ENCODE data around the gene TGFB3.
"Not testable (repeated sequence)": the region's sequence is repeated elsewhere in the genome, so short reads cannot be mapped to it uniquely, and the experiment has no call there.

Gene TGFB3

DNA sequence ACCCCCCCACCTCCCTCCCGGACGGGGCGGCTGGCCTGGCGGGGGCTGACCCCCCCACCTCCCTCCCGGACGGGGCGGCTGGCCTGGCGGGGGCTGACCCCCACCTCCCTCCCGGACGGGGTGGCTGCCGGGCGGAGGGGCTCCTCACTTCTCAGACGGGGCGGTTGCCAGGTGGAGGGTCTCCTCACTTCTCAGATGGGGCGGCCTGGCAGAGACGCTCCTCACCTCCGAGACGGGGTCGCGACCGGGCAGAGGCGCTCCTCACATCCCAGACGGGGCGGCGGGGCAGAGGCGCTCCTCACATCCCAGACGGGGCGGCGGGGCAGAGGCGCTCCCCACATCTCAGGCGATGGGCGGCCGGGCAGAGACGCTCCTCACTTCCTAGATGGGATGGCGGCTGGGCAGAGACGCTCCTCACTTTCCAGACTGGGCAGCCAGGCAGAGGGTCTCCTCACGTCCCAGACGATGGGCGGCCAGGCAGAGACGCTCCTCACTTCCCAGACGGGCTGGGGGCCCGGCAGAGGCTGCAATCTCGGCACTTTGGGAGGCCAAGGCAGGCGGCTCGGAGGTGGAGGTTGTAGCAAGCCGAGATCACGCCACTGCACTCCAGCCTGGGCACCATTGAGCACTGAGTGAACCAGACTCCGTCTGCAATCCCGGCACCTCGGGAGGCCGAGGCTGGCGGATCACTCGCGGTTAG, 56.5 kb downstream of the TGFB3 start:
- not testable (repeated sequence) for H3K4me1 ChIP-seq (ENCODE audit: insufficient read depth, low read length); H3K27me3 ChIP-seq (ENCODE audit: insufficient read depth, low read length); H3K36me3 ChIP-seq (ENCODE audit: insufficient read depth, low read length); H3K4me3 ChIP-seq (ENCODE audit: low read length); H3K9me3 ChIP-seq (ENCODE audit: insufficient read depth, low read depth, low read length); H3K9ac ChIP-seq (ENCODE audit: low read depth, low read length); H3K27ac ChIP-seq (ENCODE audit: low read depth, low read length)
- WGBS: 97% methylated on average over 52 of the region's 54 CpGs

DNA sequence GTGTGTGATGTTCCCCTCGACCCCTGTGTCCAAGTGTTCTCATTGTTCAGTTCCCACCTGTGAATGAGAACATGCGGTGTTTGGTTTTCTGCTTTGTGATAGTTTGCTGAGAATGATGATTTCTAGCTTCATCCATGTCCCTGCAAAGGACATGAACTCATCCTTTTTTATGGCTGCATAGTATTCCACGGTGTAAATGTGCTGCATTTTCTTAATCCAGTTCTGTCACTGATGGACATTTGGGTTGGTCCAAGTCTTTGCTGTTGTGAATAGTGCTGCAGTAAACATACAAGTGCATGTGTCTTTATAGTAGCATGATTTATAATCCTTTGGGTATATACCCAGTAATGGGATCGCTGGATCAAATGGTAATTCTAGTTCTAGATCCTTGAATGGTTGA, 61.4 kb downstream of the TGFB3 start:
- H3K9ac ChIP-seq (ENCODE audit: low read depth, low read length); H3K9me3 ChIP-seq (ENCODE audit: insufficient read depth, low read depth, low read length); H3K27ac ChIP-seq (ENCODE audit: low read depth, low read length); H3K27me3 ChIP-seq (ENCODE audit: insufficient read depth, low read length); H3K36me3 ChIP-seq (ENCODE audit: insufficient read depth, low read length); H3K4me3 ChIP-seq (ENCODE audit: low read length): not testable (repeated sequence)
- over 99% methylated on average over 4 of the region's 4 CpGs for WGBS
- H3K4me1 ChIP-seq (ENCODE audit: insufficient read depth, low read length): peaks cover 16% of the 10 kb centered on the region; the same call in 1 of the 2 replicates

DNA sequence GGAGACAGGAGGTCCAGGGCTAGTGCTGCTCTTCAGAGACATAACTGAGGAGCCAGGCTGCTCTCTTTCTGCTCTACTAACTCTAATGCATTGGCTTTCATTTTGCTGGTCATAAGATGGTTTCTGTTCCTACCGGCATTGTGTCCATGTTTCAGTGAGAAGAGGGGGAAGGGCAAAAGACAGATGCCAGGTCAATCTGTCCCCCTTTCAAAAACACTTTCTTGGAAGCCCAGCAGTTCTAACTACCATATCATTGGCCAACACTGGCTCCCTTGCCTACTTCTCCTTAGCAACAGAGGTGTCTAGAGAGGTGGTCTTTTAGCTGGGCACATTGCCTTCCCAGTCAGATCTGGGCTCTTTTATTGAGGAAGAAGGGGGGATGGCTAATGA, 63.9 kb downstream of the TGFB3 start:
- 87% methylated on average over 1 of the region's 1 CpG for WGBS
- Histone ChIP-seq H3K9me3 (ENCODE audit: insufficient read depth, low read depth, low read length) (no peaks in the 10 kb centered on the region), H3K27ac (ENCODE audit: low read depth, low read length) (no peak overlapping the region)

DNA sequence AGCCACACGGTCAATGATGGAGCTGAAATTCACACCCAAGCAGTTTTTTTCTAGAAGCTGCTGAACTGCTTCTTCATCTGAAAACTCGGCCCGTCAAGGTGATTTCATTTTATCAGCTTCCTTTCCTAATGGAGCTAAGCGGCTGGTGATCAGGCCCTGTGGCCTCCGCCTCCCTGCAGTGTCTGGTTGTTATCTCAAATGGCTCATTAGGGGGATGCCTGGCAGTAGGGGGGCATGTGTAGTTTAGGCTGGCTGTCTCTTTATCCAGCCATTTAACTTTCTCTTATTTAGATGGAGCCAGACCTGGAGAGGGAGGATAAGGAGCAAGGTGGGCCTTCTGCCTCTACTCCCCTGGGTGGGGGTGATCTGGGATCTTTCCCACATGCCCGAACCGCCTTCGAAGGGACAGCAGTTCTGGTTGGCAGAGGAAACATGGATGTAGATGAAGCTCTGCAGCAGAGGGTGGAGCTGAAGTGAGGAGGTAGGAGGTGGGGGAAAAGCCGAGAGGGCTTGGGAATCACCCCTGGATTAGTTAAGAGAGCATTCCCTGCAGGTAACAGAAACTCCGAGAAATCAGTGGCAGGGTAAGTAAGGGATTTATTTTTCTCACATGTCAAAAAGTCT, 64.4 kb downstream of the TGFB3 start:
- no peak overlapping the region for H3K27ac ChIP-seq (ENCODE audit: low read depth, low read length)
- H3K4me3 ChIP-seq (ENCODE audit: low read length): no peak overlapping the region
- peaks cover 4% of the 10 kb centered on the region; the same call in 1 of the 2 replicates for H3K36me3 ChIP-seq (ENCODE audit: insufficient read depth, low read length)
- peaks cover 16% of the 10 kb centered on the region; the same call in 1 of the 2 replicates for H3K4me1 ChIP-seq (ENCODE audit: insufficient read depth, low read length)
- H3K9ac ChIP-seq (ENCODE audit: low read depth, low read length): no peak overlapping the region
- 61% methylated on average over 10 of the region's 10 CpGs for WGBS
- H3K9me3 ChIP-seq (ENCODE audit: insufficient read depth, low read depth, low read length): no peaks in the 10 kb centered on the region
- H3K27me3 ChIP-seq (ENCODE audit: insufficient read depth, low read length): no peaks in the 10 kb centered on the region

More for the DNA sequence above, 63.9 kb downstream of the TGFB3 start:
- H3K4me3 ChIP-seq (ENCODE audit: low read length): no peak overlapping the region
- peaks cover 16% of the 10 kb centered on the region; the same call in 1 of the 2 replicates for H3K4me1 ChIP-seq (ENCODE audit: insufficient read depth, low read length)
- no peaks in the 10 kb centered on the region for H3K27me3 ChIP-seq (ENCODE audit: insufficient read depth, low read length)
- H3K9ac ChIP-seq (ENCODE audit: low read depth, low read length): no peak overlapping the region
- H3K36me3 ChIP-seq (ENCODE audit: insufficient read depth, low read length): peaks cover 4% of the 10 kb centered on the region; the same call in 1 of the 2 replicates

DNA sequence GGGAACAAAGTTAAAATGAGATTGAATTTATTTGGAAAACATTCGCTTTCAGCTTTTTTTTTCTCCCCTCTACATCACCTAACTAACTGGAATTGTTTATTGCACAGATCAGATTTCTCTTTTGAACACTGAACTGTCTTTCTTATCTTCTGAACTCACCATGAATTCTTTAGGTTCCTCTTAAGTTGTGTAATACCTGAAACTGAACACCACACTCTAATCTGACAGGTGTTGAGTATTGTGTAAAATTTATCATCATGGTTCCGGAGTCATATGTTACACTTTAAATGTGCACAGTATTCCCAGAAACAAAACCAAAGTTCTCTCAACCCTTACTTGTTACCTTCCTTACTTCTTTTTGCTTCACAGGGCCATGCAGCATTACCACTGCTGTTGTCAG, 66.8 kb downstream of the TGFB3 start:
- no peak overlapping the region for H3K4me3 ChIP-seq (ENCODE audit: low read length)
- no peaks in the 10 kb centered on the region for H3K9me3 ChIP-seq (ENCODE audit: insufficient read depth, low read depth, low read length)
- H3K27ac ChIP-seq (ENCODE audit: low read depth, low read length): no peak overlapping the region
- H3K4me1 ChIP-seq (ENCODE audit: insufficient read depth, low read length): peaks cover 22% of the 10 kb centered on the region
- H3K27me3 ChIP-seq (ENCODE audit: insufficient read depth, low read length): no peaks in the 10 kb centered on the region
- H3K9ac ChIP-seq (ENCODE audit: low read depth, low read length): no peak overlapping the region
- no peaks in the 10 kb centered on the region for H3K36me3 ChIP-seq (ENCODE audit: insufficient read depth, low read length)
- 95% methylated on average over 2 of the region's 2 CpGs for WGBS

DNA sequence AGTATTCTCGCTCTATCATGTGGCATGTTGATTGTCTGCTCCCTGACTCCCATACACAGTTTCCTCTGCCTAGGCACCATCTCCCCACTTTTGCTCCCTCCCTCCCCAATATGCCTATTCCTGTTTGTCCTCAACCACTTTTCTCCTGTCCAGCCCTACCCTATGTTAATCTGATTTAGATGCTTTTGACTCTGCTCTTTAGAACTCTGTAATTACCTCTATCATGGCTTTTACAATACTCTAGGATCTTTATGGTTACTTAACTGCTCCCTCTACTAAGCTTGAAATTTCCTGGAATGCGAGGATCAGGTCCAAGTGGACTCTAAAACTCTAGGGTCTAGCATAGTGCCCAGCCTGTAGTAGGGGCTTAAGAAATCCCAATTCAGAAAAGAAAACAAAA, 68.6 kb downstream of the TGFB3 start:
- peaks cover 22% of the 10 kb centered on the region for H3K4me1 ChIP-seq (ENCODE audit: insufficient read depth, low read length)
- no peaks in the 10 kb centered on the region for H3K9me3 ChIP-seq (ENCODE audit: insufficient read depth, low read depth, low read length)
- no peak overlapping the region for H3K9ac ChIP-seq (ENCODE audit: low read depth, low read length)
- no peak overlapping the region for H3K4me3 ChIP-seq (ENCODE audit: low read length)
- H3K27me3 ChIP-seq (ENCODE audit: insufficient read depth, low read length): no peaks in the 10 kb centered on the region
- WGBS: 88% methylated on average over 2 of the region's 2 CpGs
- H3K36me3 ChIP-seq (ENCODE audit: insufficient read depth, low read length): no peaks in the 10 kb centered on the region
- H3K27ac ChIP-seq (ENCODE audit: low read depth, low read length): no peak overlapping the region

DNA sequence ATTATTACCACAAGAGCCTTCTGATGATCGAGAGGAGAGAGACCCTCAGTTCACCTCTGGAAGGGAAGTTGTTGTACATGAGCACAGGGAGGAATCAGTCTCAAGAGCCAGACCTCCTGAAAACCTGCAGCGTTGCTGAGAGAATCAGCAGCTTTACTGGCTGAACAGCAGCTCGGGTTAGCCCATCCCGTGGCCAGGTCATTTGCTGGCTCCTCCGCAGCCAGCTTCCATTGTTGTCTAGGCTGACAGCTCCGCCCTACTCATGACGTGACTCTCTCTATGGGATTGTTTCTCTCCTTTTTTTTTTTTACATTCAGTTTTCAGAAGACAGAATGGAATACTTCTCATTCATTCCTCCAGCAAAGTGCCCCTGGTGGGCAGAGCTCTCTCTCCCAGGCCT, 69.9 kb downstream of the TGFB3 start:
- H3K27ac ChIP-seq (ENCODE audit: low read depth, low read length): no peak overlapping the region
- no peaks in the 10 kb centered on the region for H3K27me3 ChIP-seq (ENCODE audit: insufficient read depth, low read length)
- H3K9me3 ChIP-seq (ENCODE audit: insufficient read depth, low read depth, low read length): no peaks in the 10 kb centered on the region
- H3K4me1 ChIP-seq (ENCODE audit: insufficient read depth, low read length): peaks cover 10% of the 10 kb centered on the region
- 21% methylated on average over 7 of the region's 7 CpGs for WGBS
- H3K9ac ChIP-seq (ENCODE audit: low read depth, low read length): no peak overlapping the region
- H3K36me3 ChIP-seq (ENCODE audit: insufficient read depth, low read length): no peaks in the 10 kb centered on the region
- no peak overlapping the region for H3K4me3 ChIP-seq (ENCODE audit: low read length)

DNA sequence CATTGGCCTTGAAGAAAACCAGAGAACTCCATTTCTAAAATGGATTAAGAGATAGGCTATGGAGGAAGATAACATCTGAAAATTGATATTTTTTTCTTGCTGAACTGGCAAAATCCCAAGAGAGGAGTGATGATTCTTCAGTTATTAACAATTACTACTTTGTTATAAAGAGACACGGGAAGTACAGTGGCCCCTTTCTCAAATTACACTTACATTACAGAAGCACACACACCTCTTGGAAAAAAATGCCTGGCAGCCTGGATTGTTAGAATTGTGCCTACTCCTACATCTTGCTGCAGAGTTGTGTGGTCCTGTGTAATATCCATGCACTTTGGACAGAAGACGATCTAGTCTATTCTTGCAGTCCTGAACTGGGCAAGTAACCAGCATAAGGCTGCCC, 71.7 kb downstream of the TGFB3 start:
- WGBS: 94% methylated on average over 2 of the region's 2 CpGs
- Histone ChIP-seq H3K27me3 (ENCODE audit: insufficient read depth, low read length) (no peaks in the 10 kb centered on the region), H3K27ac (ENCODE audit: low read depth, low read length) (no peak overlapping the region), H3K9me3 (ENCODE audit: insufficient read depth, low read depth, low read length) (no peaks in the 10 kb centered on the region), H3K9ac (ENCODE audit: low read depth, low read length) (no peak overlapping the region), H3K36me3 (ENCODE audit: insufficient read depth, low read length) (no peaks in the 10 kb centered on the region), H3K4me1 (ENCODE audit: insufficient read depth, low read length) (peaks cover 7% of the 10 kb centered on the region), H3K4me3 (ENCODE audit: low read length) (no peak overlapping the region)

DNA sequence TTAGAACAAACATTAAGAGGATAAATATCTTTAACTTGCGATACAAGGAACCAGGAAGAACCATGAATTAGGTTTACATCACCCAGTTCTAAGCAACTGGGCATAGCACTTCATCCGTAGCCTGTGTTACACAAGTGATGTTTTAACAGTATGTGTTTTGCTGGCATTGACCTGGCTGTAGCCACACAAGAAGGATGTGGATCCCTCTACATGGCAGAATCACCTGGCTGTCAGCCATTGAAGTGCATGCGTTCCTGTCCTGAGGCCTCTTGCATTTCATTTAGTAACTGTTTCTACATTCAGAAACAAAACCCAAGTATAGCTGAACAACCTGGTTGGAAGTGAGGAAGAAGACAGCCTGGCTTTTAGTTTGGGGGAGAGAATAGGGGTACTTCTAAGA, 72.2 kb downstream of the TGFB3 start:
- no peak overlapping the region for H3K27ac ChIP-seq (ENCODE audit: low read depth, low read length)
- H3K9ac ChIP-seq (ENCODE audit: low read depth, low read length): no peak overlapping the region
- no peaks in the 10 kb centered on the region for H3K9me3 ChIP-seq (ENCODE audit: insufficient read depth, low read depth, low read length)
- no peaks in the 10 kb centered on the region for H3K27me3 ChIP-seq (ENCODE audit: insufficient read depth, low read length)
- H3K36me3 ChIP-seq (ENCODE audit: insufficient read depth, low read length): no peaks in the 10 kb centered on the region
- peaks cover 7% of the 10 kb centered on the region for H3K4me1 ChIP-seq (ENCODE audit: insufficient read depth, low read length)
- 87% methylated on average over 3 of the region's 3 CpGs for WGBS
- H3K4me3 ChIP-seq (ENCODE audit: low read length): no peak overlapping the region
